RWPE2 (cell line): ENCODE measurements around the gene RTEL1.

ENCODE experiments used
- ATAC-seq: fragments of 200-7000 bp; cut with Tn5 transposase; 3 replicates; pipeline ENCODE4 v1.9.1; 2021; ENCODE audit warnings: low read depth
- DNase-seq: peaks from one replicate; pipeline ENCODE4 v3.0.0-alpha.2; 2020; ENCODE audit warnings: low spot score
- H3K27ac ChIP-seq: fragments of 450-650 bp; 2 replicates; pipeline ENCODE4 v1.5.1; 2017; ENCODE audit warnings: mild to moderate bottlenecking; ENCODE audit not compliant: poor library complexity, severe bottlenecking
- H3K27me3 ChIP-seq: fragments of 250-450 bp; sonication (Bioruptor Pico); 2 replicates; pipeline ENCODE4 v1.5.1; 2021; ENCODE audit warnings: mild to moderate bottlenecking, moderate library complexity; ENCODE audit not compliant: insufficient read depth, poor library complexity, severe bottlenecking
- H3K36me3 ChIP-seq: fragments of 250-450 bp; sonication (Bioruptor Pico); 2 replicates; pipeline ENCODE4 v1.5.1; 2020; ENCODE audit warnings: low read depth, mild to moderate bottlenecking, moderate library complexity
- H3K4me1 ChIP-seq: fragments of 250-450 bp; sonication (Bioruptor Pico); 2 replicates; pipeline ENCODE4 v1.5.1; 2021; ENCODE audit warnings: mild to moderate bottlenecking, moderate library complexity; ENCODE audit not compliant: insufficient read depth, poor library complexity, severe bottlenecking
- H3K4me3 ChIP-seq: fragments of 250-450 bp; sonication (Bioruptor Pico); 2 replicates; pipeline ENCODE4 v1.5.1; 2021; ENCODE audit warnings: mild to moderate bottlenecking, moderate library complexity; ENCODE audit not compliant: severe bottlenecking
- H3K9me3 ChIP-seq: fragments of 250-450 bp; sonication (Bioruptor Pico); 2 replicates; pipeline ENCODE4 v1.5.1; 2021; ENCODE audit warnings: mild to moderate bottlenecking, moderate library complexity; ENCODE audit not compliant: severe bottlenecking
- CTCF ChIP-seq: fragments of 450-650 bp; IDR thresholded peaks from one replicate; pipeline ENCODE4 v1.5.1; 2017; ENCODE audit warnings: mild to moderate bottlenecking, moderate library complexity; ENCODE audit not compliant: poor library complexity, severe bottlenecking

RTEL1 gene

DNA sequence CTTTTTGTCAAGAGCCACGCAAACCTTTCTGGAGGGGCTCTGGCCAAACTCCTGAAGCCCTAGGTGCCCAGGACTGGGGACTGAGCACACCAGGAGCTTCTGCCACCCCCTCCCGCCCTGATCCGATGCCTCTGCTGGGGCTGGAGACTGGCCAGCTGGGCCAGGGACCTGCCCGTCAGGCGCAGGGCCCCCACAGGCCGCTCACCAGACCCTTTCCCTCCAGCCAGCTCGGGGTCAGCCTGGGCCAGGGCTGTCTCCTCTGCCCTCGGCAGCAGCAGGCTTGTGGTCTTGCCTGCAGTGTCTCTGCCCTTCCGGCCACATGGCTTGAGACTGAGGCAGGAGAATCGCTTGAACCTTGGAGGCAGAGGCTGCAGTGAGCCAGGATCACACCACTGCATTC lies 14.6 kb downstream of the RTEL1 start:
- no peak for ATAC-seq

DNA sequence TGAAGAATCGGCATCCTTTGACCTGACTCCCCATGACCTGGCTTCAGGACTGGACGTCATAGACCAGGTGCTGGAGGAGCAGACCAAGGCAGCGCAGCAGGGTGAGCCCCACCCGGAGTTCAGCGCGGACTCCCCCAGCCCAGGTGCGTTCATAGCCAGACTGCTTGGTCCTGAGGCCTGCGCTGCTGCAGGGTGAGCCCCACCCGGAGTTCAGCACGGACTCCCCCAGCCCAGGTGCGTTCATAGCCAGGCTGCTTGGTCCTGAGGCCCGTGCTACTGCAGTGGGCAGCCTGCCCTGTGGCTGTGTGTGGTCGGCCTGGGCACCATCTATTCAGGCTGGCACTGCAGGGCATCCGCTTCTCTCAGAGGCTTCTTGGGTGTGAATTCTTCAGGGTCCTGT lies 15.8 kb downstream of the RTEL1 start:
- Histone ChIP-seq H3K36me3 (peaks cover 70% of the 10 kb centered on the region), H3K27ac (no peak overlapping the region), H3K9me3 (no peaks in the 10 kb centered on the region), H3K4me3 (no peak overlapping the region), H3K27me3 (no peaks in the 10 kb centered on the region), H3K4me1 (no peaks in the 10 kb centered on the region)
- TF ChIP-seq CTCF, result no peak
- DNase-seq, result peak; percentile 80
- ATAC-seq, result no peak

More for the DNA sequence above, 14.6 kb downstream of the RTEL1 start:
- peaks cover 83% of the 10 kb centered on the region for H3K36me3 ChIP-seq
- H3K4me3 ChIP-seq, result no peak overlapping the region
- H3K9me3 ChIP-seq, result no peaks in the 10 kb centered on the region
- no peaks in the 10 kb centered on the region for H3K27me3 ChIP-seq
- H3K27ac ChIP-seq, result no peak overlapping the region
- no peak for DNase-seq
- no peaks in the 10 kb centered on the region for H3K4me1 ChIP-seq
- no peak for TF ChIP-seq CTCF

DNA sequence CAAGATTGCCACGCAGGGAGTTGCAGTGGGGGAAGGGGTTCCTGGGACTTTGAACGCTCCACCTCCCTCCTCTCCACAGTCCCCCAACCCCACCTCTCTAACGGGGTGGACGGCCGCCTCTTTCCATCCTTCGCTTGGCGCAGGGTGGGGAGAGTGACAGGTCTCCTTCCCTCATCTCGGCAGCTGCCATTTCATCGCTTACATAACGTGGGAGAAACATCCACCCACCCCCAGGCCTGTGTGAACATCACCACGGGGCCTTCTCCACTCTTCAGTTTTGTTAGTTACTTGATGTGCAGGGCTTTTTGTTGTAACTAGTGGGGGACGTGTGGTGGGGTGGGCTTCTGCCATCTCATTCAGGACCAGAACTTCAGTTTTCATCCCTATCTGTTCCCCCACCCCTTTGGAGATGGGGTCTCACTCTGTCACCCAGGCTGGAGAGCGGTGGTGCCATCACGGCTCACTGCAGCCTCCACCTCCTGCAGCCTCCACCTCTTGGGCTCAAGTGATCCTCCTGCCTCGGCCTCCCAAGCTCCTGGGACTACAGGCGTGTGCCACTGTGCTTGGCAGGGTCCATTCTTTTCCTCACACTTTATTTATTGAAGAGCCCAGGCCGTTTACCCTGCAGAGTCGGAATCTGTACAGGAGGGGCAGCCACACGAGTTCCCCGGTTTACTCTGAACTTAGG lies 17.7 kb downstream of the RTEL1 start:
- Histone ChIP-seq H3K27me3 (no peaks in the 10 kb centered on the region), H3K36me3 (peaks cover 71% of the 10 kb centered on the region), H3K27ac (no peak overlapping the region), H3K9me3 (no peaks in the 10 kb centered on the region), H3K4me1 (no peaks in the 10 kb centered on the region), H3K4me3 (no peak overlapping the region)
- no peak for TF ChIP-seq CTCF
- ATAC-seq (no peak), DNase-seq (no peak)

GRCh38 chr20:63678071-63678470 lies 20.0 kb downstream of the RTEL1 start:
- ATAC-seq (no peak), DNase-seq (no peak)
- Histone ChIP-seq H3K27me3 (no peaks in the 10 kb centered on the region), H3K4me3 (no peak overlapping the region), H3K9me3 (no peaks in the 10 kb centered on the region), H3K27ac (no peak overlapping the region), H3K4me1 (peaks cover 14% of the 10 kb centered on the region), H3K36me3 (peaks cover 57% of the 10 kb centered on the region)
- TF ChIP-seq CTCF, result no peak

- DNase-seq (peak; percentile 86), ATAC-seq (no peak)
- no peak for TF ChIP-seq CTCF
- peaks cover 57% of the 10 kb centered on the region for H3K36me3 ChIP-seq
- H3K9me3 ChIP-seq, result no peaks in the 10 kb centered on the region
- no peaks in the 10 kb centered on the region for H3K27me3 ChIP-seq
- peaks cover 22% of the 10 kb centered on the region for H3K4me1 ChIP-seq
- H3K27ac ChIP-seq, result no peak overlapping the region
- H3K4me3 ChIP-seq, result no peak overlapping the region
Observed at GRCh38 chr20:63678667-63679465, 20.8 kb downstream of the RTEL1 start.
